Glomerular visceral epithelial cell (primary cell): ENCODE measurements around the gene STING1.
"Not testable (repeated sequence)": the region's sequence is repeated elsewhere in the genome, so short reads cannot be mapped to it uniquely, and the experiment has no call there.

ENCODE experiments used
- DNase-seq: peaks from one replicate; pipeline ENCODE4 v3.0.0-alpha.2; 2016; ENCODE audit errors: extremely low spot score

STING1 gene

DNA sequence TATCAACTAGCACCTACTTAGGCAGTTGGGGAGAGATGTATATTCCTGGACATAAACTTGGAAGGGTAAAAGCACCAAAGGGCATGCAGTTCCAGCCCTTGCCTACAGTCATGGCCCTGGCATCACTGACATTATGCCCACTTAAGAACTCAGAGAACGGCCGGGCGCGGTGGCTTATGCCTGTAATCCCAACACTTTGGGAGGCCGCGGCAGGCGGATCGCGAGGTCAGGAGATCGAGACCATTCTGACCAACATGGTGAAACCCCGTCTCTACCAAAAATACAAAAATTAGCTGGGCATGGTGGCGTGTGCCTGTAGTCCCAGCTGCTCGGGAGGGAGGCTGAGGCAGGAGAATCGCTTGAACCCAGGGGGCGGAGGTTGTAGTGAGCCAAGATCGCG lies 42.1 kb downstream of the STING1 start:
- not testable (repeated sequence) for DNase-seq

DNA sequence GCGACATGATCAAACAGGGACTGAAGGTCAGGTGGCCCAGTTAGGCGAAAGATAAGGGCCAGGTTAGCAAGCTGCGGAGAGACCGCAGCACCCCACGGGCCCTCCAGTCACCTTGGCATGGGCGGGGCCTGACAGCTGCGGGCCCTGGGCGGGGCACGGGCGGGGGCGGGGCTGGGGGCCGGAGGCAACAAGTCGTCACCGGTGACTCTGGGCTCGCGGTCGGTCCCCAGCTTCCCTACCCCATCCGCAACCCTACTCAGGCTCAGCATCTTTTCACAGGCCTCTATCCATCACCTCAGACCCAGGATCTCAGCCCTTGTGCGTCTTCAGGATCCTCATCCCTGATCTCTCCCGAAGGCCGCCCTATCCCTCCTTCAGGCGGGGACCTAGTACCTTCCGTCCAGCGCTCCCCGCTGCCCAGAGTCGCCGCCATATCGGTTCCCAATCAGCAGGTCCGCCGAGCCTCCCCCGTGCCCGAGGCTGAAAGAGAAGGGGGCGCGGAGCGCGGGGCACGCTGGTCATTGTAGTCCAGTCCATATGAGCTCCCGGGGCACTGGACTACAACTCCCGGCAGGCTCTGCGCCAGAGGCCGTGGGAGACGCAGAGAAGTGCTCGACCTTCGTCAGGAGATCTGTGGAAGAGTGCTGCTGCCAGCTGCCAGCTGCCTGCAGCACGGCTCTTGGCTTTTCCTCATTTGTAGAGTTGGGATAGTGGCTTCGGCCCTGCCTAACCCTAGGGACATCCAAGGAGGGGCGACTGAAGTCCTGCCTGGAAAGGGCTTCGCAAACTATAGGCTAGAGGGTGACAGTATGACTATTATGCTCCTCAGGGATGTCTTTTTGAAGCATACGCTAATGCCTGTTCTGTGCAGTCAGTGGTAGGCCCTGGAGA lies 43.3 kb downstream of the STING1 start, which contains the start of gene DNAJC18:
DNAJC18 (minus strand) TSS at position 513 of the 891 bp plus-strand sequence; CDS start at position 433, 80 bp downstream.
- peak; percentile 88 for DNase-seq

DNA sequence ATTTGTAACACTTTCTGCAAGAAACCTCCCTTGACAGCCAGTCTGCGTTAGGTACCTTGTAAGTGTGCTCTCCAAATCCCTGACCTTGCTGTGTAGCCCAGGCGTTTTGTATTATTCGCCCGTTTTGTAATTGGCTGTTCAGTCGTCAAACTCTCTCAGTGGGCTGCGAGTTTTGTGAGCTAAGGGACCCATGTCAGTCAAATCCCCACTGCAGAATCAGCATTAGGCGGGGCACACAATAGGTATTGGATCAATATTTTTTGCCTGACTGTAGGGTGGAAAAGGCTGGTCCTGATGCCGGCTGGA lies 43.9 kb downstream of the STING1 start:
- no peak for DNase-seq

DNA sequence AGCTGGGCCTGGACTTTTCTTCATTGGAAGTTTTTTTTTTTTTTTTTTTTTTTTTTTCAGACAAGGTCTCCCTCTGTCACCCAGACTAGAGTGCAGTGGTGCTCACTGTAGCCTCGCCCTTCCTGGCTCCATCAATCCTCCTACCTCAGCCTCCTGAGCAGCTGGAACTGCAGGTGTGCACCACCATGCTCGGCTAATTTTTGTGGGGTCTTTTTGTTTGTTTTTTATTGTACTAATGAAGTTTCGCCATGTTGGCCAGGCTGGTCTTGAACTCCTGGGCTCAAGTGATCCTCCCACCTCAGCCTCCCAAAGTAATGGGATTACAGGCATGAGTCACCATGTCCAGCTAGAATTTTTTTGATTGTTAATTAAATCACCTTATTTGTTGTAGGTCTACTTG lies 46.9 kb downstream of the STING1 start:
- DNase-seq: no peak

DNA sequence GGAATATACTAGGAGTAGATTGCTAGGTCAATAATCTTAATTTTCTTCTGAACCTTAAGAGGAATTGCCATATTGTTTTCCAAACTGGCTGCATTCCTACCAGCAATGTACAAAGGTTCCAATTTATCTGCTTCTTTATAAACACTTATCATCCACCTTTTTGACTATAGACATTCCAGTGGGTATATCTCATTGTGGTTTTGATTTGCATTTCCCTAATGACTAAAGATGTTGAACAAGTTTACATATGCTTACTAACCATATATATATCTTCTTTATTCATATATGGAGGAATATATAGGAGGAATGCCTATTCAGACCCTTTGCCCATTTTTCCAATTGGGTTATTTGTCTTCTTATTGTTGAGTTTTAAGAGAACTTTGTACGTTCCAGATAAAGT lies 50.9 kb downstream of the STING1 start:
- DNase-seq: no peak

DNA sequence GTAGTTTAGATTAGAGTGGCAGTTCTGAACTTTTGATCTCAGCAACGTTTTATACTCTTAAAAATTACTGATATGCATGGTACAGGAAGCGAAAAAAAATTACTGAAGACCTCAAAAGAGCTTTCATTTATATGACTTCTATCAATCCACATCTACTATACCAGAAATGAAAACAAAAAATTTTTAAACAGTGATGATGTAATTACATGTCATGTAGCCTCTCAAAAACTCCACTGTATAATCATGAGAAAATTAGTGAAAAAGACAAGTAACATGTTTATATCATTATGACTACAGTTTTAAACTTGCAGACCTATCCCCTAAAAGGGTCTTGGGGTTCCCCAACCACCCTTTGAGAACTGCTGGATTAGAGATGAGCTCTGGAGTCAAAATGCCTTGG lies 52.5 kb downstream of the STING1 start:
- no peak for DNase-seq

DNA sequence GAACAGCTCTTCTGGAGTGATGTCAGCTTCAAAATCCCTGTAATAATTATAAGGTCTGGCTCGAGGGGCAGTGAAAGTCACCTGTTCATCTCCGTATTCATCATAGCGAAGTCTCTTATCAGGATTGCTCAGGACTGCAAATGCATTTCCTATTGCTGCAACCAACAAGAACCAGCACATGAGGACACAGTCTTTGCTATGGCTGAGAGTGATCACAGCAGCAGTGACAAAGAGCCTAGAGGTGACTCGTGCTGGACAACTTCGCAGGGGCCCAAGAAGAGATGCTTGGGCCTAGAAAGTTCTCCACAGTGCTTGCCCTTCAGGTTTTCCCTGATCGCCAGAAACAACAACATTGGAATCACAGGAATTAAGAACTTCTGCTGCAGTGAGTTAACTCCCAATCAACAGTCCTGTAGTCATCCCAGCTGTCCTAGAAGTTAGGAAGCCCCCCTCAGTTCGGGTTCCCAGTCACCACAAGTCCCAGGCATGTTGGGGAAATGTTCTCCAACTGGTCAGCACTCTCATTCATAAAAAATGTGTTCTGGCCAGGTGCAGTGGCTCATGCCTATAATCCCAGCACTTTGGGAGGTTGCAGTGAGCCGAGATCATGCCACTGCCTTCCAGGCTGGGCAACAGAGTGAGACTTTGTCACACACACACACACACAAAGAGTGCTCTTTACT lies 56.2 kb downstream of the STING1 start:
- DNase-seq: peak; percentile 49
